HG02852 (cell line): ENCODE data around the gene BICRAL.
"Not testable (repeated sequence)": the region's sequence is repeated elsewhere in the genome, so short reads cannot be mapped to it uniquely, and the experiment has no call there.

ENCODE experiments used
- ATAC-seq: cut with Tn5 transposase; IDR thresholded peaks from one replicate; pipeline ENCODE4 v1.9.1; 2021; ENCODE audit warnings: mild to moderate bottlenecking, moderate library complexity; ENCODE audit not compliant: unreplicated experiment

Gene BICRAL

DNA sequence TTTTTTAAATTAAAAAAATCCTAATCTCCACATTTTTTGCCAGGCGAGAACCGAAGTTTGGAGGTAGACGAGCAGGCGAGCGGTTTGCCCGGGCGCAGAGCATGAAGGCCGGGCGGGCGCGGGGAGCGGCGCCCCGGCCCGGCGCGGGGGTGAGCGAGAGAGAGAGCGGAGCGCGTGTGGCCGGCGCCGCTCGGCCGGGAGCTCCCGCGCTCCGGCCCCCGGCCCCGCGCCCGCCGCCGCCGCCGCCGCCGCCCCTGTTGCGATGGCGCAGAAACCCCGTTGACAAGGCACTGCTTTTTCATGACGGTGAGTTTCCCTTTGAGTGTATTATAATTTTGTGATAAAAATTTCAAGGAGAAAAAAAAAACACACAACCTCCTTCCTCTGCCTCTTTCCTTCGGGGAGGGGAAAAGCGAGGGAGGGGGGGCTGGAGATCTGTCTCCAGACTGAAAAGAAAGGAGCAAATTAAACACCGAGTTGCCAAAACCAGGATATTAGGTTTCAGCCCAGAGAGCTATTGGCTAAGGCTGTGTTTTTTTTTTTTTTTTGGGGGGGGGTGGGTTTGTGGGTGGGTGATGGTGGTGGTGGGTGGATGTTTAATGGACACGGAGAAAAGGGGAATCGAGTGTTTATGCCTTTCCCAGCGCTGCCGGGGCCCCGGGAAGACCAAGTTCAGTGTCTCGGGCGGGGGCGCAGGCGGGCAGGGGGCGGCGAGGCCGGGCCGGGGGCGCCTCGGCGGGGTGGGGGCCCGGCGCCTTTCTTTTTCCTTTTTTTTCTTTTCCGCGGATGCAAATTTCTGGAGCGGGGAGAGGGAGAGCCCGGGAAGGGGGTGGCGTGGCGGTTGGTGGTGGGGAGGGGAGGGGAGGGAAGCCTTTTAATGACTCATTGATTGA, at the start of gene BICRAL:
BICRAL (plus strand) TSS at position 257 of the 893 bp plus-strand sequence. CDS start 39,971 bp downstream, outside the sequence.
- no peak for ATAC-seq

DNA sequence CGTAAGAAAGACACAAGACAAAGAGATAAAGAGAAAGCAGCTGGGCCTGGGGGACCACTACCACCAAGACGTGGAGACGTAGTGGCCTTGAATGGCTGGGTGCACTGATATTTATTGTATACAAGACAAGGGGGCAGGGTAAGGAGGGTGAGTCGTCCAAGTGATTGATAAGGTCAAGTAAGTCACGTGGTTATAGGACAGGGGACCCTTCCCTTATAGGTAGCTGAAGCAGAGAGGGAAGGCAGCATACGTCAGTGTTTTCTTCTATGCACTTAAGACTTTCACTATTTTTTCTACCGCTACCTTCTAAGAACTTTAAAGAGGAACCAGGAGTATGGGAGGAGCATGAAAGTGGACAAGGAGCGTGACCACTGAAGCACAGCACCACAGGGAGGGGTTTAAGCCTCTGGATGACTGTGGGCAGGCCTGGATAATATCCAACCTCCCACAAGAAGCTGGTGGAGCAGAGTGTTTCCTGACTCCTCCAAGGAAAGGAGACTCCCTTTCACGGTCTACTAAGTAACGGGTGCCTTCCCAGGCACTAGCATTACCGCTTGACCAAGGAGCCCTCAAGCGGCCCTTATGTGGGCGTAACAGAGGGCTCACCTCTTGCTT, 47.9 kb upstream of the BICRAL start:
- not testable (repeated sequence) for ATAC-seq

- ATAC-seq = no peak
Observed at GRCh38 chr6:42735976-42736375, 45.9 kb upstream of the BICRAL start.

- ATAC-seq = no peak
Observed at GRCh38 chr6:42740725-42741124, 41.1 kb upstream of the BICRAL start.

GRCh38 chr6:42742116-42742894, 39.5 kb upstream of the BICRAL start:
- ATAC-seq = no peak

GRCh38 chr6:42744351-42744893, 37.4 kb upstream of the BICRAL start:
- ATAC-seq = no peak

GRCh38 chr6:42745083-42745639, 36.7 kb upstream of the BICRAL start:
- ATAC-seq = no peak

DNA sequence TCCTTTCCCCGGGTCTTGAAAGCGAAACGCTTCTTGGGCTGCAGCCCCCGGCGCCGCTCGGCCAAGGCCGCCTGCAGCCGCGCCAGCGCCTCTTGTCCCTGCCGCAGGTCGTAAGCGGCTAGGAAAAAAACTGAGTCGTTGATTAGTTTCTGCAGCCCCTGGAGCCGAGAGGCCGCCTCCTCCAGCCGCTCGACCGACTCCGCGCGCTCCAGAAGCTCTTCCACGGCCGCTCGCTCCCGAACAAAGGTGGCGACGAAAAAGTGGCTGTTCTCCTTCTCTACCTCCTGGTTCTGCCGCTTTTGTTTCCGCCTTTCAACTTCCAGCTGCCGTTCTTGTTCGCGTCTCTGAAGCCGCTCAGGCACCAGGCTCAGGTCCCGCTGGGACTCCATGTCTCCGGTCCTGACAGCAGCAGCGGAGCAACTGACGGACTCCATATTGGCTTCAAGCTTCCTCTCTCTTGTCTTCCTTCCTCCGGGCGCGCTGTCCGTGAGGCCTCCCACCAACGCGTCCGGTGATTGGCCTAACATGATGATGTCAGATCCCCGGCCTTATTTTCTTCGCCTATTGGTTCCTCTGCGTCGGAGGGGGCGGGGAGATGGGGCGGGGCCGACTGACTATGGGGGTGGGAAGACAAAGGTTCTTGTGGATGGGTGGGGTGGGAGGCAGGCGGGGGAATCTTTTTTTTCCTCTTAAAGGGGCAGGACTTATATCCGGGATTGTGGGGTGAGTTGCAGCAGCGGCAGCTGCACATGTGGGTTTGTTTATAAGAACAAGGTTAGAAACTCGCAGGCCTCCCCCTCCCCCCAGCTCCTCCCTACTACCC, 36.0 kb upstream of the BICRAL start, which contains the start of gene TBCC:
TBCC (minus strand) TSS at position 464 of the 823 bp plus-strand sequence; CDS start at position 434, 30 bp downstream.
- ATAC-seq = peak; percentile 60

- ATAC-seq = peak; percentile 58
Observed at GRCh38 chr6:42746463-42747391, 35.1 kb upstream of the BICRAL start.

DNA sequence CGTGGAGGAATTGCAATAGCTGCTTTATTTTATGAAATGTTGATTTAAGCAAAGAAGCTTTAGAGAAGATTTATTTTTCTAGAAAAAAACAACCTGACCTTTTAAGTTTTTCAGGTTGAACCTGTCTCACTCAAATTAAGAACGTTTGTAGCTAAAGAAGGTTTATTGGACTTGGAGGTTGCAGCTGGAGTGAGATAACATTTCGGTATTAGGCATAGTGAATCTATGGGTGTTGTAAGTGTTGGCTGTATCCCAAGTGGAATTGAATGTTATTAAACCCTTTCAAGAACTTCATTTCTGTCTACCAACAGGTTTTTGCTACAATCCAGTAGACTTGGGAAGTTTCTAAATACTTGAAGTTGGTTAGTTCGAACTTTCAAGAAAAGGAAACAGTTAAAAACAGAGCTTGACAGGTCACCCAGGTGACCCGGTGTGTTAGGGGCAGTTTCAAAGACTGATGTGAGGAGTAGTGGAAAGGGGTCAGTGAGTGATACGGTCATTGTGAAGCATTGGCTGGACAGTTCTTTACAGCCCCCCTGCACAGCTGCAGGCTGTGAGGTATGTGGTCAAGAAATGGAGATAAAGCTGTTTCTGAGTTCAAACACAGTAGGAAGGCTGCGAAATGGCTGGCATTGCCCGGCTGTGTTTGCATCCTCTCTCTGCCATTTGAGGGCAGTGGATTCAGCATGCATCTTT, 33.5 kb upstream of the BICRAL start:
- no peak for ATAC-seq

GRCh38 chr6:42751055-42751454, 30.8 kb upstream of the BICRAL start:
- ATAC-seq = no peak

- no peak for ATAC-seq
Observed at GRCh38 chr6:42754759-42755158, 27.1 kb upstream of the BICRAL start.

DNA sequence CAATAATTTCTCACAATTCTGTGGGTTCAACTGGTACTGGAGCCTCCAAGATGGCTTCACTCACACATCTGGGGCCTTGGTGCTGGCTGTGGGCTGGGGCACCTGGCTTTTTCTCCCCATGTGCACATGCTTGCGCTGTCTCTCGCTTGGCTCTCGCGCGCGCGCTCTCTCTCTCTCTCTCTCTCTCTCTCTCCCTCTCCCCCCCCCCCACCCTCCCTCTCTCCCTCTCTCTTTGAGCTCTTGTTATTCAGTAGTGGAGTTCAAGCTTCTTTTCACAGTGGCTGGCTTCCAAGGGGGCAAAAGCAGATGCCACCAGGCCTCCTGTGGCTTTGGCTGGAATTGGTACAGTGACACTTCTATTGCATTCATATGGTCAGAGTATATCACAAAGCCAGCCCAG, 25.1 kb upstream of the BICRAL start:
- no peak for ATAC-seq

- no peak for ATAC-seq
Observed at GRCh38 chr6:42758756-42759430, 23.0 kb upstream of the BICRAL start.

DNA sequence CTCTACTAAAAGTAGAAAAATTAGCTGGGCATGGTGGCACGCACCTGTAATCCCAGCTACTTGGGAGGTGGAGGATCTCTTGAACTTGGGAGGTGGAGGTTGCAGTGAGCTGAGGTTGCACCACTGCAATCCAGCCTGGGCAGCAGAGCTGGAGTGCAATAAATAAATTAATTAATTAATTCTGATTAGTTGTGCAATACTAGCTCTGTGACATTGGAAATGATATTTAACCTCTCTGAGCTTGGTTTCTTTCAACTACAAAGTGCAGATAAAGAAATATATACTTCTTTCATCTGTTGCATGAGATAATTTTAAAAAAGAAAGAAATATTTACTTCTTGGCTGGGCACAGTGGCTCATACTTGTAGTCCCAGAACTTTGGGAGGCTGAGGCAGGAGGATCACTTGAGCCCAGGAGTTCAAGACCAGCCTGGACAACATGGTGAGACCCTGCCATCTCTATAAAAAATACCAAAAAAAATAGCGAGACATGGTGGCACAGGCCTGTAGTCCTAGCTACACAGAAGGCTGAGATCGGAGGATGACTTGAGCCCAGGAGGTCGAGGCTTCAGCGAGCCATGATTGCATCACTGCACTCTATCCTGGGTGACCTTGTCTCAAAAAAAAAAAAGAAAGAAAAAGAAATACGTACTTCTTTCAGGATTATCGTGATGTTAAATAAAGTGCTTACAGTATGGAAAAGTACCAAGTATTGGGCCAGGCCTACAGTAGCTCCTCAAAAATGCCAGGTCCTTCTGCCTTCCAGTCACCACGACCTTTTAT, 20.4 kb upstream of the BICRAL start:
- ATAC-seq = no peak

DNA sequence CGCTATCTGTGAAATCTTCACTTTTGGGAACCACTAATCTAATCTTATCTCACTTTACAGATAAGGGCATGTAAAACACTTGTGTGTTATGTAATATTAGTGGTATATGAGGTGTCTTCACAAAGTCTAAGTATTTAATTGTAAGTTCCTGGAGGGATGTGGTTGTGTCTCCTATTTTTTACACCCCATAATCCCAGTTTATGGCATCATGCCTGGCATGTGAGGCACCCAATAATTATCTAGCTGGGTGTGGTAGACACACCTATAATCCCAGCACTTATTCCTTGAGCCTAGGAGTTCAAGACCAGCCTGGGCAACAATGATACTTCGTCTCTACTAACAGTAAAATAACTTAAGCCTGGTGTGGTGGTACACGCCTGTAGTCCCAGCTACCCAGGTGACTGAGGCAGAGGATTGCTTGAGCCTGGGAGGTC, 19.4 kb upstream of the BICRAL start:
- ATAC-seq = no peak

DNA sequence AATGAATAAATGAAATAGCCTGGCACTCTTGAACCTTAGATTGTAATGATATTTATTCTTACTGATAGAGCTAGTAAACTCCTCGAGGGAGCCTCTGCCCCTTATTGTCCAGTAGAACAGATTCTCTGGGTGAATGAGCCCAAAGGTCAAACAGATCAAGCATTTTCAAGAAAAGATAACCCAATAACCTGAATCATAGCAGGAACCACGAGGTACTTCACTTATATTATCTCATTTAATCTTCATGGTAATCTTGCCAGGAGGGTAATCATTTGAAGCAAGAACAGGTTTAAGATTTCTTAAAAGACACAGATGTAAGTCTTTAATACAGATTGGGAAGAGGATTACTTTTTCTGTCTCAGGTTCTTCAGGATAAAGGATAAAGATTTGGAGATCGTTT, 18.9 kb upstream of the BICRAL start:
- no peak for ATAC-seq
